EH (cell line): Measurements from ENCODE around the gene SHQ1.

ENCODE experiments used
- DNase-seq: peaks from one replicate; pipeline ENCODE4 v3.0.0-alpha.2; 2015; ENCODE audit warnings: low read depth

The SHQ1 gene

GRCh38 chr3:72848703-72849081 is 447 bp upstream of the SHQ1 start:
- DNase-seq, result no peak

GRCh38 chr3:72847282-72847681 is 963 bp downstream of the SHQ1 start:
- DNase-seq, result peak; percentile 10

DNA sequence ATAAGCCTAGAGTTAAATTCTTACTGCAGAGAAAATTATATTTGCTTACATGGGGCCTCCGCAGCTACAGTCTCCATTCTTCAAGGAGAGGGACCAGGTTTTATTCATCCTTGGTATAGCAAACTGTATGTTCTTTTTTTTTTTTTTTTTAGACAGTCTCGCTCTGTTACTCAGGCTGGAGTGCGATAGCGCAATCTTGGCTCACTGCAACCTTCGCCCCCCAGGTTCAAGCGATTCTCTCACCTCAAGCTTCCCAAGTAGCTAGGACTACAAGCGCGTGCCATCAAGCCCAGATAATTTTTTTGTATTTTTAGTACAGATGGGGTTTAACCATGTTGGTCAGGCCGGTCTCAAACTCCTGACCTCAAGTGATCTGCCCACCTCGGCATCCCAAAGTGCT is 2.1 kb downstream of the SHQ1 start:
- no peak for DNase-seq

GRCh38 chr3:72844436-72844993 is 3.7 kb downstream of the SHQ1 start:
- peak; percentile 38 for DNase-seq

DNA sequence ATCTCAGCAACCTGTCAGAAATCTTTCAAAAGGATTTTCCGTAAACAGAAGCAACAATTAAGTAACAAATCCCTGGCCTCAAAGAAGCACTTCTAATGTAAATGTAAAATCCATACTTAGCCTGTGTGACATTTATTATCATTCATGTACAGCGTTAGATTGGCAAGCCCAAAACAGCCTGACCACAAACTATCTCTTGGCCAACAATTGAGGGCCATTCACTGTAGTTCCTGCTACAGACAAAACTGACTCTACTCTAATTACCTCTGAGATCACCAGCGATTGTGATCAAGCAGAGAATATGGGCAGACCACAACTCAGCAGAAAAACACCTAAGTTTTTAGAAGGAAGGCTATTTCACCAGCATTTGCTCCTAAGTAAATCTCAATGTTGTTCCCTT is 9.2 kb downstream of the SHQ1 start:
- no peak for DNase-seq

DNA sequence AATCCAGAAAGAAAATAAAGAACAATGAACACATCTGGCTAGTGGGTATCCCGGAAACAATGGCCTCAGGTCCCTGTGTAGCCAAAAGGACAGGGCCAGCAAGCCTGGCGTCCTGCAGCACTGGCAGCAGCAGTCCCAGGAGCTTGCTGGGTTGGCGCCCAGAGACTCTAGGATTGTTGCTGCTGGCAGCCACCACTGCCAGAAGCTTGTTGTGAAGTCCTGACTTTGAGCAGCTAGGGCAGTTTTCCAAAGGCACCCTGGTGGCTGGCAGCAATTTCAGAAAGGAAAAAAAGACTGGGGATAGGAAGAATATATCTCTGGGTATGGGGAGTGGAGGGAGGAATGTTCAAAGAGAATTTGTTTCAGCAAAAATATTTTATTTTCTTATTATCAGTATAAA is 11.3 kb downstream of the SHQ1 start:
- DNase-seq, result no peak

DNA sequence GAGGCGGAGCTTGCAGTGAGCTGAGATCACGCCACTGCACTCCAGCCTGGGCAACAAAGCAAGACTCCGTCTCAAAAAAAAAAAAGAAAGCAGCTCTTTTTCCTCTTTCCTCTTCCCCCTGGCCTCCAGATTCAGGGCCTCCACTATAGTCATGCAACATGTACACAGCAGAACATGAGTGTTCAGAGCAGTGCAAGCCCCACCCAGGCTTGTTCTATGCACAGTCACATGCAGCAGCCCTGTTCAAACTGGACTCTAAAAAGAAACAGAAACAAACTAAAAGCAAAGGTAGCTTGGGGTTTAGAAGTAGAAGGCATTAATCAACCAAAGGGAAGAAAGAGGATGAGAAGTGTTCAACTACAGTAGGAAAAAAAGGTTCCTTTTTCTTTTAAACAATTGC is 11.8 kb downstream of the SHQ1 start:
- no peak for DNase-seq

- peak; percentile 69 for DNase-seq
These were observed 17.6 kb downstream of the SHQ1 start for GRCh38 chr3:72830452-72831223.

- DNase-seq, result peak; percentile 82
These were observed 18.5 kb downstream of the SHQ1 start for GRCh38 chr3:72829701-72830100.

GRCh38 chr3:72821161-72821781 is 27.0 kb downstream of the SHQ1 start:
- peak; percentile 74 for DNase-seq

DNA sequence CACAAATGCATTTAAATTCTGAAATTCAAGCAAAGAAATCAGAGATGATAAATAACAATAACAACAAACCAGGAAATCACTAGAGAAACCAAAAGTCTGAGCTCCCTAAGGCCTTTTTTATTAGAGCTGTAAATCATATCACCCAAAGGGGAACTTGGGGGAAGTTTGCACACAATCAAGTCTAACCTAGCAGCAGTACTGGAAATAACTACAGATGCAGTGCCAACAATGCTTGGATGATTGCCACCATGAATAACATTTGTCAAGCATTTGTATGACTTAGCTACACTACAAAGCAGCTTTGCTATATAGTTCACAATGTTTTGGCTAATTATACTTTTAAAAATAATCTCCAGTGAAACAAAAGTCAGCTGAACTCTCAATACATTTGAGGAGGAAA is 27.8 kb downstream of the SHQ1 start:
- DNase-seq, result peak; percentile 76

GRCh38 chr3:72818905-72819304 is 29.3 kb downstream of the SHQ1 start:
- DNase-seq, result peak; percentile 78

DNA sequence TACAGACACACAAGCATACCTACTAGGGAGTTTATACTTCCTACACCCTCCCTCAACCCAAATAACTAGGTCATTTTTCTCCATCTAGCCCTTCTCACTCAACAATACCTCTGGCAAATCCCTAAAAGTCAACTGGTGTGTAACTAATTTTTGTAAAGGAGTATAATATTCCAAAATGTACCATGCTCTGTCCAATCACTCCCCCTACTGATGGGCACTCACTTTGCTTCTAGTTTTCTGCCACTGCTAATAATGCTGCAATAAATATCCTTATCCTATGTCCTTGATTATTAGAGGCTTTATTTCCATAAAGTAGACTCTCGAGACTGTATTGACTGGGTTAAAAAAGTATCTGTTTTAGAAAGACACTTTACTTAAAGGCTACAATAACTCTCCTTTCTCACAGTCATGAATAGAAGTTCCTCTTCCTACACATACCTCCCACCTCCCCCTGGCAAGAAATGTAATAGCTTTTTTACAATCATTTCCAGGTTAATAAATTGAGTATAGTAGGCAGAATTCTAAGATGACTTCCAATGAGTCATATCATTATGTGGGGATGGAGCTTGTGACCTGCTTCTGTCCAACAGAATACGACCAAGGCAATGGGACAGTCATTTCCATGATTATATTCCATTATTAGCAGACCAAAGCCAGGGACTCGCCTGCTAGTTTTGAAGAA is 30.0 kb downstream of the SHQ1 start:
- peak; percentile 47 for DNase-seq

DNA sequence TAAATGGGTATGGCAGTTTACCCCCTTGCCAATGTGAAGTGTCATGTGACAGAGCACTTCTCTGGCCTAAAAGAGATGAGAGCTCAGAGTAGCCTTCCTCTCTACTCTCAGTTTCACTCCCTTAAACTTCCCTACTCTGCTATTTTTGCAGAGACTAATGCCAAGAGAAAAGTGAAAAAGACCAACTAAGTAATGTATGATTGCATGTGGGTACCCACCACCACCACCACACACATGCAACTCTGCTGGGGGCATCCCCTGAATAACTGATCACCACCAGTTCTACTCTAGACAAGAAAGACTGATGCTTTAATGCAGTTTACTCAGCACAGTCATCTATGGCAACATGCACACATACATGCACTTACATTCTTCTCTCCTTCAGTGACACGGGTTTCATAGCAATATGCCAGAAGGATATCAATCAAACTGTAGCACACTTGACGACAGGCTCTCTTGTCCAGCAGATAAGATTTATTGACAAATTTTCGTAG is 31.3 kb downstream of the SHQ1 start:
- DNase-seq, result no peak

DNA sequence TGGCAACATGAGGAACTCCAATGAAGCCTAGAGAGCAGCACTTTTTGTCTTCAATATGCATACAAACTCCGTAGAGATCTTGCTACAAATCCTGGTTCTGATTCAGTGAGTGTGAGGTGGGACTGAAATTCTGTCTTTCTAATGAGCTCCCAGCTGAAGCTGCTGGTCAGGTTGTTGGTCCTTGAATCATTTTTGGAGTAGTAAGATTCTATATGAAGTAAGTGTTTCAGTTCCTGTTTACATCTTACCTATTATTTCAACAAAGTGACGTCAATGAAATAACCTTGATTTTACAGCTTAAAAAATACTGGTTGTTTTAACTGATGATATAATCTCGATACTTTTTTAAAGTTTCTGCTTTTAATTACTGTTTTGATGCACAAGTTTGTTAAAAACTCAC is 33.9 kb downstream of the SHQ1 start:
- no peak for DNase-seq

DNA sequence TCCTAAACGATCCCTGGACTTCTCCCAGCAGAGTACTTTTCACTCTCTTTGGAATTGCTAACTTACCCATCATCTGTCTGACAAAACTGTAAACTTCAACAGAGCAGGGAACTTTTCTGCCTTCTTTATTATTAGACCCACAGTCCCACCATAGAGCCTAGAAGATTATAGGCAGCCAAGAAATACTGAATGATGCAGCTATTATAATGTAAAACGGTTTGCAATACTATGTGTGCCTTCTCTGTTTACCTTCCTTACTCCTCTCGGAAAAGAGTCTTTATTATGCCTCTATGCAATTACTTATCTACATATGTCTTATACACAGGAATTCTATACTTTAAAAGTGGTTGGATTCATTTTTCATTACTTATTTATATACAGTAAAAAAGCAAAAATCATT is 36.0 kb downstream of the SHQ1 start:
- no peak for DNase-seq

DNA sequence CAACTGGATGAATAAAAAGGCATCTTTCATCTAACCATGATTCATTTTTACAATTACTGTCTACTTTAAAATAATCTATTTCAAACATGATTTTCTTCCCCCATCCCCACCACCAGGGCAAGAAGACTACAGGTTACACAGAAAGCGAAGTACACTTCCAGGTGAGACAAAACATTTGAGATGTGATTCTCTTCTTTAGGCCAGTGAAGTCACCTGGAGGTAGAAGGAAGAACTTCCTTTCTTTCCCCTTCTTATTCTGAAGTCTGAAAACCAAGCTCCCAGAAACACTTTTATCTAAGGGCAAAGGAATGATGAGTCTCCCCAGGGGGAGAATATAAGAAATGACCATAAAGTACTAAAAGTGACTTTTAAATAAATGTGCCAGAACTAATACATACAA is 36.7 kb downstream of the SHQ1 start:
- no peak for DNase-seq

DNA sequence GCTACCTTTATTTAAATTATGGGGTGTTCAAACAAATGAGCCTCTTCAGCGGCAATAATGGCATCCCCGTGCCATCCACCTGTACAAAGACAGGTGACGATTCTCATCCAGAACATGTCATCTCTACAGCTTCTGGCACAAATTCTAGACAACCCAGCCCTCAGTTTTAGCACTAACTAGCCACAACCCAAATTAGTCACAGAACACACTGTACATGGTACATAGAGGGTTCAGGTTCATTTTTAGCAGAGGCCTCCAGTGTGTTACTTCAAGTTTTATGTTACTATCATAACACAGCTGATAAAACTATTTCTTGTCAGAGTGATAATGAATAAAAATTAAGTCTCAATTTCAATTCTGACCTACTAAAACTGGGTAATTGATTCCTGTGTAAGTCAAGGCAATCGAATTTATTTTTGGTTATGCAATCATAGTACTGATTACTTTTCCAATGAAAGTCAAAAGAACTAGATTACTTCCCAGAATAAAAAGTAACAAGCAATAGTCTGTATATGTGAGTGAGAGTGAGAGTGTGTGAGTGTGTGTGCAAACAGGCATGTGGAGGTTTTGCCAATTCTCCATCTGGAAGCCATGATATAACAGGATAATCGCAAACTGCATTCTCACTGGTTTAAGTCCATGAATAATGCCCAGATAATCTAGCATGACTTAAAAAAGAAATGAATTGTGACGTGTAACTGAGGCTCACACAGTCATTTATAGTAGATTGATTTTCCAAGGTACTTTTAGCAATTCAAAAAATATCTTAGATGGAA is 37.4 kb downstream of the SHQ1 start:
- DNase-seq, result no peak

- DNase-seq, result no peak
These were observed 38.2 kb downstream of the SHQ1 start for GRCh38 chr3:72810063-72810462.

DNA sequence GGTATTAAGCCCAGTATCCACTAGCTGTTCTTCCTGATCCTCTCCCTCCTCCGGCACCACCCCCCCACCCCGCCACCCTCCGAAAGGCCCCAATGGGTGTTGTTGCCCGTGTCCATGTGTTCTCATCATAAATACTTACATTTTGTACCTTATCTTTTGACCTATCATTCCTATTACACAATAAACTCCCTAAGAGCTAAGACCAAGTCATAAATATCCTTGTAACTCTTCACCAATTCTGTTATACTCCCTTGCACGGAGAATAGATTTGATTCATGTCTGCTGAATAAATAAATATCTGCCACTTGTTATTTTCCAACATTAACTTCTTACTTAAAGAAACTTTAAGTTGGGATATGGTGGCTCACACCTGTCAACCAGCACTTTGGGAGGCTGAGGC is 43.9 kb downstream of the SHQ1 start:
- DNase-seq, result no peak

- no peak for DNase-seq
These were observed 44.7 kb downstream of the SHQ1 start for GRCh38 chr3:72803573-72803972.

DNA sequence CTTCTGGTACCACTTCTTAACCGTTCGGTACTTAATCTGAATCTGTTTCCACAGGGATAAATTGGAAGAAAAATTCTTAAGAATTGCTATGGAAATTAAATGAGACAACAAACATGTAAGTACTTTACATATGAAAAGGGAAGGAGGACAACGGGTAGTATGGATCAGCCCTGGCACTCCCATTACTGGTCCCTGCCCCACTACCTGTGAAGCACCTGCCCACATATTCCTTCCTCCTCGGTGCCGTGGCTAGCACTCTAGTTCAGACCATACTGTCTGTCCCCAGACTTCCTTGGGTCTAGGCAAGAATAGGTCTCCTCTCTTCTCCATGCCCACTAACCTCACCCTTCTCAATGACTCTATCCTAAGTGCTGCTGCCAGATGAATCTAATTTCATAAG is 46.2 kb downstream of the SHQ1 start:
- DNase-seq, result no peak
